OCI-LY3 (cell line): ENCODE measurements around the gene ETV6.

Experiments
- EZH2phosphoT487 ChIP-seq: fragments of 200-600 bp; shearing (Covaris generic); IDR thresholded peaks from 2 replicates; pipeline ENCODE4 v1.6.1; 2018; ENCODE audit warnings: antibody characterized with exemption, mixed run types, low read depth
- TF ChIP-seq, protein P1 (sequence below): fragments of 200-600, 300-600 bp; sonication (generic); IDR thresholded peaks from 2 replicates; pipeline ENCODE4 v1.5.1; 2014; ENCODE audit warnings: antibody characterized with exemption, low read length, low read depth

DNA sequence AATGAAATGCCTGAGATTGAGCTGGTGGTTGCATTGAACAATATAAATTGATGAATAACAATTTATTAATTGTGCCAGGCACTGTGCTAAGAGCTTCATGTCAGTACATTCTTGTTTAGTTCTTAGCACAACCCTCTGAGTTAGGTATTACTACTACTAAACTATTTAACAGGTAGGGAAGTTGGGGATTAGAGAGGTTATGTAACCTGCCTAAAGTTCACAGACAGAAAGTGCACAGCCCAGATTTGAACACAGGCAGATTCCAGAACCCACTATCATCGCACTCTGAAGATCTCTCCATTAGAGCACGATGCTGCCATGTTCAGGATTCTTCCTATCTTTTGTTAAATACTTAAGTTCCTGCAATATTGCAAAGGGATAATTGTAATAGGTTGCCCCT, 49.3 kb downstream of the ETV6 start:
- TF ChIP-seq, protein P1, sequence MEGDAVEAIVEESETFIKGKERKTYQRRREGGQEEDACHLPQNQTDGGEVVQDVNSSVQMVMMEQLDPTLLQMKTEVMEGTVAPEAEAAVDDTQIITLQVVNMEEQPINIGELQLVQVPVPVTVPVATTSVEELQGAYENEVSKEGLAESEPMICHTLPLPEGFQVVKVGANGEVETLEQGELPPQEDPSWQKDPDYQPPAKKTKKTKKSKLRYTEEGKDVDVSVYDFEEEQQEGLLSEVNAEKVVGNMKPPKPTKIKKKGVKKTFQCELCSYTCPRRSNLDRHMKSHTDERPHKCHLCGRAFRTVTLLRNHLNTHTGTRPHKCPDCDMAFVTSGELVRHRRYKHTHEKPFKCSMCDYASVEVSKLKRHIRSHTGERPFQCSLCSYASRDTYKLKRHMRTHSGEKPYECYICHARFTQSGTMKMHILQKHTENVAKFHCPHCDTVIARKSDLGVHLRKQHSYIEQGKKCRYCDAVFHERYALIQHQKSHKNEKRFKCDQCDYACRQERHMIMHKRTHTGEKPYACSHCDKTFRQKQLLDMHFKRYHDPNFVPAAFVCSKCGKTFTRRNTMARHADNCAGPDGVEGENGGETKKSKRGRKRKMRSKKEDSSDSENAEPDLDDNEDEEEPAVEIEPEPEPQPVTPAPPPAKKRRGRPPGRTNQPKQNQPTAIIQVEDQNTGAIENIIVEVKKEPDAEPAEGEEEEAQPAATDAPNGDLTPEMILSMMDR = no peak
- no peak for TF ChIP-seq EZH2phosphoT487
